ENCODE results near the gene LYPD6B.

Gene LYPD6B

GRCh38 chr2:149018981-149019380 is 19.5 kb upstream of the LYPD6B start:
- no peak overlapping the region for H3K27ac ChIP-seq (ENCODE audit: low read depth, low read length)
- H3K4me3 ChIP-seq (ENCODE audit: low read length) = no peak overlapping the region

GRCh38 chr2:149019768-149020167 is 18.7 kb upstream of the LYPD6B start:
- H3K4me1 ChIP-seq (ENCODE audit: control insufficient read depth, insufficient read depth, low read length) = no peaks in the 10 kb centered on the region
- H3K9ac ChIP-seq (ENCODE audit: low read length) = no peak overlapping the region

More at GRCh38 chr2:149018981-149019380, 19.5 kb upstream of the LYPD6B start:
- no peaks in the 10 kb centered on the region for H3K4me1 ChIP-seq (ENCODE audit: control insufficient read depth, insufficient read depth, low read length)
- H3K27me3 ChIP-seq (ENCODE audit: control insufficient read depth, insufficient read depth, low read length) = no peaks in the 10 kb centered on the region
- no peaks in the 10 kb centered on the region for H3K36me3 ChIP-seq (ENCODE audit: control insufficient read depth, insufficient read depth, low read length)
- no peak overlapping the region for H3K9ac ChIP-seq (ENCODE audit: low read length)

GRCh38 chr2:149020432-149020851 is 18.1 kb upstream of the LYPD6B start:
- Histone ChIP-seq H3K36me3 (ENCODE audit: control insufficient read depth, insufficient read depth, low read length) (no peaks in the 10 kb centered on the region), H3K9ac (ENCODE audit: low read length) (no peak overlapping the region), H3K27ac (ENCODE audit: low read depth, low read length) (no peak overlapping the region), H3K4me1 (ENCODE audit: control insufficient read depth, insufficient read depth, low read length) (no peaks in the 10 kb centered on the region), H3K4me3 (ENCODE audit: low read length) (no peak overlapping the region), H3K27me3 (ENCODE audit: control insufficient read depth, insufficient read depth, low read length) (no peaks in the 10 kb centered on the region)

More at GRCh38 chr2:149019768-149020167, 18.7 kb upstream of the LYPD6B start:
- no peaks in the 10 kb centered on the region for H3K27me3 ChIP-seq (ENCODE audit: control insufficient read depth, insufficient read depth, low read length)
- no peaks in the 10 kb centered on the region for H3K36me3 ChIP-seq (ENCODE audit: control insufficient read depth, insufficient read depth, low read length)
- H3K27ac ChIP-seq (ENCODE audit: low read depth, low read length) = no peak overlapping the region
- no peak overlapping the region for H3K4me3 ChIP-seq (ENCODE audit: low read length)

GRCh38 chr2:149021271-149021719 is 17.2 kb upstream of the LYPD6B start:
- Histone ChIP-seq H3K9ac (ENCODE audit: low read length) (no peak overlapping the region), H3K4me3 (ENCODE audit: low read length) (no peak overlapping the region), H3K4me1 (ENCODE audit: control insufficient read depth, insufficient read depth, low read length) (no peaks in the 10 kb centered on the region), H3K27ac (ENCODE audit: low read depth, low read length) (no peak overlapping the region), H3K27me3 (ENCODE audit: control insufficient read depth, insufficient read depth, low read length) (no peaks in the 10 kb centered on the region), H3K36me3 (ENCODE audit: control insufficient read depth, insufficient read depth, low read length) (no peaks in the 10 kb centered on the region)

- Histone ChIP-seq H3K9ac (ENCODE audit: low read length) (no peak overlapping the region), H3K27ac (ENCODE audit: low read depth, low read length) (no peak overlapping the region), H3K36me3 (ENCODE audit: control insufficient read depth, insufficient read depth, low read length) (no peaks in the 10 kb centered on the region), H3K4me3 (ENCODE audit: low read length) (no peak overlapping the region), H3K27me3 (ENCODE audit: control insufficient read depth, insufficient read depth, low read length) (no peaks in the 10 kb centered on the region), H3K4me1 (ENCODE audit: control insufficient read depth, insufficient read depth, low read length) (no peaks in the 10 kb centered on the region)
These were observed 16.7 kb upstream of the LYPD6B start for GRCh38 chr2:149021761-149022160.

- H3K27me3 ChIP-seq (ENCODE audit: control insufficient read depth, insufficient read depth, low read length) = no peaks in the 10 kb centered on the region
- no peaks in the 10 kb centered on the region for H3K36me3 ChIP-seq (ENCODE audit: control insufficient read depth, insufficient read depth, low read length)
- no peak overlapping the region for H3K27ac ChIP-seq (ENCODE audit: low read depth, low read length)
- H3K9ac ChIP-seq (ENCODE audit: low read length) = no peak overlapping the region
- H3K4me1 ChIP-seq (ENCODE audit: control insufficient read depth, insufficient read depth, low read length) = no peaks in the 10 kb centered on the region
- H3K4me3 ChIP-seq (ENCODE audit: low read length) = no peak overlapping the region
These were observed 15.4 kb upstream of the LYPD6B start for GRCh38 chr2:149023091-149023490.

- Histone ChIP-seq H3K4me1 (ENCODE audit: control insufficient read depth, insufficient read depth, low read length) (no peaks in the 10 kb centered on the region), H3K36me3 (ENCODE audit: control insufficient read depth, insufficient read depth, low read length) (no peaks in the 10 kb centered on the region), H3K9ac (ENCODE audit: low read length) (no peak overlapping the region), H3K27ac (ENCODE audit: low read depth, low read length) (no peak overlapping the region), H3K27me3 (ENCODE audit: control insufficient read depth, insufficient read depth, low read length) (no peaks in the 10 kb centered on the region), H3K4me3 (ENCODE audit: low read length) (no peak overlapping the region)
These were observed 10.8 kb upstream of the LYPD6B start for GRCh38 chr2:149027590-149028250.

- no peaks in the 10 kb centered on the region for H3K4me1 ChIP-seq (ENCODE audit: control insufficient read depth, insufficient read depth, low read length)
- no peaks in the 10 kb centered on the region for H3K36me3 ChIP-seq (ENCODE audit: control insufficient read depth, insufficient read depth, low read length)
- H3K27me3 ChIP-seq (ENCODE audit: control insufficient read depth, insufficient read depth, low read length) = no peaks in the 10 kb centered on the region
- H3K9ac ChIP-seq (ENCODE audit: low read length) = no peak overlapping the region
- H3K27ac ChIP-seq (ENCODE audit: low read depth, low read length) = no peak overlapping the region
- no peak overlapping the region for H3K4me3 ChIP-seq (ENCODE audit: low read length)
These were observed 10.1 kb upstream of the LYPD6B start for GRCh38 chr2:149028377-149028776.

GRCh38 chr2:149028891-149029290 is 9.6 kb upstream of the LYPD6B start:
- H3K4me1 ChIP-seq (ENCODE audit: control insufficient read depth, insufficient read depth, low read length) = no peaks in the 10 kb centered on the region
- H3K27me3 ChIP-seq (ENCODE audit: control insufficient read depth, insufficient read depth, low read length) = no peaks in the 10 kb centered on the region
- no peak overlapping the region for H3K4me3 ChIP-seq (ENCODE audit: low read length)
- no peaks in the 10 kb centered on the region for H3K36me3 ChIP-seq (ENCODE audit: control insufficient read depth, insufficient read depth, low read length)
- H3K27ac ChIP-seq (ENCODE audit: low read depth, low read length) = no peak overlapping the region
- no peak overlapping the region for H3K9ac ChIP-seq (ENCODE audit: low read length)

GRCh38 chr2:149029307-149029965 is 9.1 kb upstream of the LYPD6B start:
- Histone ChIP-seq H3K9ac (ENCODE audit: low read length) (no peak overlapping the region), H3K4me1 (ENCODE audit: control insufficient read depth, insufficient read depth, low read length) (no peaks in the 10 kb centered on the region), H3K4me3 (ENCODE audit: low read length) (no peak overlapping the region), H3K36me3 (ENCODE audit: control insufficient read depth, insufficient read depth, low read length) (no peaks in the 10 kb centered on the region), H3K27ac (ENCODE audit: low read depth, low read length) (no peak overlapping the region), H3K27me3 (ENCODE audit: control insufficient read depth, insufficient read depth, low read length) (no peaks in the 10 kb centered on the region)

GRCh38 chr2:149031396-149031795 is 7.1 kb upstream of the LYPD6B start:
- no peaks in the 10 kb centered on the region for H3K4me1 ChIP-seq (ENCODE audit: control insufficient read depth, insufficient read depth, low read length)
- H3K36me3 ChIP-seq (ENCODE audit: control insufficient read depth, insufficient read depth, low read length) = no peaks in the 10 kb centered on the region
- no peak overlapping the region for H3K27ac ChIP-seq (ENCODE audit: low read depth, low read length)
- H3K9ac ChIP-seq (ENCODE audit: low read length) = no peak overlapping the region
- H3K4me3 ChIP-seq (ENCODE audit: low read length) = no peak overlapping the region
- H3K27me3 ChIP-seq (ENCODE audit: control insufficient read depth, insufficient read depth, low read length) = no peaks in the 10 kb centered on the region

GRCh38 chr2:149033716-149034115 is 4.8 kb upstream of the LYPD6B start:
- Histone ChIP-seq H3K27me3 (ENCODE audit: control insufficient read depth, insufficient read depth, low read length) (no peaks in the 10 kb centered on the region), H3K9ac (ENCODE audit: low read length) (no peak overlapping the region), H3K27ac (ENCODE audit: low read depth, low read length) (no peak overlapping the region), H3K4me1 (ENCODE audit: control insufficient read depth, insufficient read depth, low read length) (no peaks in the 10 kb centered on the region), H3K36me3 (ENCODE audit: control insufficient read depth, insufficient read depth, low read length) (no peaks in the 10 kb centered on the region), H3K4me3 (ENCODE audit: low read length) (no peak overlapping the region)

- Histone ChIP-seq H3K4me3 (ENCODE audit: low read length) (no peak overlapping the region), H3K27ac (ENCODE audit: low read depth, low read length) (no peak overlapping the region), H3K36me3 (ENCODE audit: control insufficient read depth, insufficient read depth, low read length) (no peaks in the 10 kb centered on the region), H3K4me1 (ENCODE audit: control insufficient read depth, insufficient read depth, low read length) (no peaks in the 10 kb centered on the region), H3K9ac (ENCODE audit: low read length) (no peak overlapping the region), H3K27me3 (ENCODE audit: control insufficient read depth, insufficient read depth, low read length) (peaks cover 2% of the 10 kb centered on the region)
These were observed 4.1 kb upstream of the LYPD6B start for GRCh38 chr2:149034406-149034805.
